Stimulated activated CD4-positive, alpha-beta T cell treated with anti-CD3 and anti-CD28 coated beads, Interleukin-4, amount 100 ng/mL, for 48 hours (primary cell): ENCODE results near the gene SCARB1.

Experiments used
- DNase-seq, 2 donors: peaks; one replicate each; pipeline ENCODE4 v3.0.0-alpha.2; 2020; ENCODE audit warnings: low read depth in 2 of 2

Gene SCARB1

GRCh38 chr12:124745891-124746570 lies 117.6 kb downstream of the SCARB1 start:
- no peak for DNase-seq

DNA sequence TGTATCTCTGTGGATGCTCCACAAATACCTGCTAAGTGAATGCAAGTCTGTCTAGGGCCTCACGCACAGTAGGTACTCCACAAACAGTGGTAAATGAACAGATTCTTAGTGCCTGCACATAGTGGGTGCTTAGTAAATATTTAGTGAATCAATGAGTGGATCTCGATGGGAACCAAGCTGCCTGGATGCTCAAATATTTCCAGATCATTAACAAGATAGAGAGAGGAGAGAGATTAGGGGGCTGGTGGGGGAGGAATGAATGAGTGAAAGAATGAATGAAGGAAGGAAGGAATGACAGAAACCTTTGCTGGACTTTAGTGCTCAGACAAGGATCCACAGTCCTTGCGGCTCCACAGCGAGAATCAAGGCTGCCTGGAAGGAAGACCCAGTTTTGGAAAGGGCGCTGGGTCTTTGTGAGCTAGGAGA lies 118.2 kb downstream of the SCARB1 start:
- DNase-seq = no peak

DNA sequence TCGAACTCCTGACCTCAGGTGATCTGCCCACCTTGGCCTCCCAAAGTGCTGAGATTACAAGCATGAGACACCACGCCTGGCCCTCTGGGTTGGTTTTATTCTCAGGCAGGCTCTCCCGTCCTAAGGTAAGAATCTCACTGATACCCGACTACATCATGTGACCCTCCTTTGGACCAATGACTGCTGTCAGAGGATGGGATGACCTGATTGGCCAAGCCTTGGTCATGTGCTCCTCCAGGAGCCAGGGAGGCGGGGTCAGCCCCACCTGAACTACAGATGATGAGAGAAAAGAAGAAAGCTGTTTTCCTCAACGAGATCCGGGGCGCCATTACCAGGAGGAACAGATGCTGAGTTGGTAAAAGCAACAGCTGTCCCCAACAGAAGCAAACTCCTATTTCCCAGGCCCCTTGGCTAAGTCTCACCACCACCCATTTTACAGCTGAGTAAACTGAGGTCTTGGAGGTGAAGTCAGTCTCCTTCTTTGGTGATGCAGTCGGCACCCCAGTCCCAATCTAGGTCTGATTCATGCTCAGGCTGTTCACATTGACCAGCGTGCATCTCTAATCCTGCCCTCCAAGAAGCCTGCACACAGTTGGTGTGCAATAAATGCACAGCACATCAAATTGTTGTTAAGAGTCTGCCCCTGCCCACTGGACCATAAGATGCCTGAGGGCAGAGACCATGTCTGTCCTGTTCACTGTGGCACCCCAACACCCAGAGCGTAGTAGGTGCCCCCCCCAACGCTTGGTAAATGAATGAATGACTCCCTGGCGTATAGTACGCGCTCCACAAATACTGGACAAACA lies 118.8 kb downstream of the SCARB1 start:
- DNase-seq = no peak

- DNase-seq = no peak
These were observed 119.4 kb downstream of the SCARB1 start for GRCh38 chr12:124744273-124744640.

DNA sequence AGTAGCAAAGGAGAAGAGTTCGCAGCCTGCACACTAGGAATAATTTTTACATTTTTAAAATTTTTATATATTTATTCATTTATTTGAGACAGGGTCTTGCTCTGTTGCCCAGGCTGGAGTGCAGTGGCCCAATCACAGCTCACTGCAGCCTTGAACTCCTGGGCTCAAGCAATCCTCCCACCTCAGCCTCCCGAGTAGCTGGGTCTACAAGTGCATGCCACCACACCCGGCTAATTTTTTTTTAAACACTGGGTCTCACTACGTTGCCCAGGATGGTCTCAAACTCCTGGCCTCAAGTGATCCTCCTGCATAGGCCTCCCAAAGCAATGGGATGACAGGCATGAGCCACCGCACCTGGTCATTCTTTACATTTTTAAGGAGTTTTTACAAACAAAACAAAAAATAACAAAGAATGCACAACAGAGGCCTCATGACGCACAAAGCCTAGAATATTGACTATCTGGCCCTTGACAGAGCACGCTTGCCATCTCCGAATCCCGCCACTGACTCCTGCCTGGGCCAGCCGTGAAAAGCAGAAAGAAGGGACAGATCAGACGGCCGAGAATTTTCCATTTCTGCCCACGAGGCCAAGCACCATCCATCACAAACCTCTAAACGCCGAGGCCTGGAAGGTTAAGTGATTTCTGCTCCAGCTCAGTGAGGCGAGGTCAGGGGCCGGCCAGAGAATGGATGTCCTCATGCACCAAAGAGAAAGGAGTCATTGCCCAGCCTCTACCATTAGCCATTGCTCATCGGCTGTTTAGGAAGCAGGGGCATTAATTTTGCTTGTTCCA lies 120.0 kb downstream of the SCARB1 start:
- no peak for DNase-seq

DNA sequence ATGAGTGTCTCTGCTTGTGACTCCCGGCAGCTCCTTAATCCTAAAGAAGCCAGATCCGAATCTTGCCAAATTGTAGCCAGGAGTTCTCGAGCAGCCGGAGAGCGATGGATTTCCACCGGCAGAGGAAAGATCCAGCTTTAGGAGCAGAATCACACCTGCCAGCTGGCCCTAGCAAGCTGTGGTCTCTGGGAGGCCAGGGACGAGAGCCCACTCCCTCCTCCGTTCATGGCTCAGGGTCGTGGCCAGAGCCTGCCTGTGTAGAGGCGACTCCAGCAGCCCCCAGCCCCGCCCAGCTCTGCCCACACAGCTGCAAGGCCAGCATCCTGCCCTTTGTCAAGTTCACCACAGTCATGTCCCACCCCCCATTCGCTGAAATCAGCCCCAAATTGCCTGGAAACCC lies 121.0 kb downstream of the SCARB1 start:
- DNase-seq = no peak

DNA sequence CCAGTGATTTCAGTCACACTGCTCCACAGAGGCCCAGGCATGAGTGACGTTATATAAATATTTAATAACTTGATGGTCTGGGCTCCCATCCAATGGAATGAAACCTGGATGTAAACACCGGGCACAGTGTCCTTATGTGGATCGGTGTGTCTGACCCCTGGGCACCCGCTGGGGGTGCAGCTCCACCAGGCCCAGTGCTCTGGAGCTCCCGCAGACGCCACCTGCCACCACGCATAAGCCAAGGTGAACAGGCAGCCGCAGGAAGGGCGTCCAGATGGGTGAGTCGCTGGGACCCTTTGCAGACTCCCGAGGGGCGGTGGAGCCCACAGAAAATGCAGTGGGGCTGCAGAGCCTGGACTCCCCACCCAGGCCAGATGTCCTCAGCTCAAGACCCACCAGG lies 121.6 kb downstream of the SCARB1 start:
- no peak for DNase-seq

DNA sequence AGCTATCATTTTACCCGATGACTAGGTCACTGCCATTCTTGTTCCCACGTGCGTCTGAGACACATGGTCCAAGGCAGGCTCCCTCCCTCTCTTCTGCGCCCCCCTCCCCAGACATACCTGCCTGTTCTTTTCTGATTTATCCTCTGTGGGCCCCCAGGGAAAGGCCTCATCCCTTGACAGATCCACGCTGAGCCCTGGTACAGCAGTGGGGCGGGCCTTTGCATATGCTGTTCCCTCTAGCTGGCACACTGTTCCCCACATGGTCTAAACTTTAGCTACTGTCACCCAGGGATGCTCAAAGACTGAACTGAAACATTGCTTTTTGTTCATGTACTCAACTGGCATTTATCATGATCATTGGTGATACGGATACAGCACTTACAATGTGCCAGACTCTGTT lies 122.5 kb downstream of the SCARB1 start:
- DNase-seq = no peak

DNA sequence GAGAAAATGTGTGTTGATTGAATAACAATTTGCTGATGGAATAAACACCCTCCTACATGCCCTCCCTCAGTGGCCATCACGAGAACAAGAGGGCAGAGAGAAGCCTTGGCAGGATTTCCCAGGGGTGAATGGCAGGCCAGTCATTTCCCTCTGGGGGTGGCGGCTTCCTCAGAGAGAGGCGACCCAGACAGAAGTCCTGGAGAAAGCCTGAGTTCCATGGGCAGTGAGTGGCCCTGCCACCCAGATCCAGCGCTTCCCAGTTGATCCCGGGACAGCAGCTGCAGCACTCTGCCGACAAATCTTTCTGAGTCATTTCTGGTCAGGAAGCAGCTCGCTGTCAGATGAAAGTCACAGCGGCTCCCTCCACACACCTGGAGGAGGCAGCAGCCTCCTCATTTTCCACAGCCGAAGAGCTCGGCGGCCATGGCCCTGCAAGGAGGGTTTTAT lies 123.0 kb downstream of the SCARB1 start:
- no peak for DNase-seq

GRCh38 chr12:124739953-124740561 lies 123.6 kb downstream of the SCARB1 start:
- DNase-seq = no peak

- DNase-seq = no peak
These were observed 124.8 kb downstream of the SCARB1 start for GRCh38 chr12:124738636-124739467.

GRCh38 chr12:124737772-124738635 lies 125.7 kb downstream of the SCARB1 start:
- DNase-seq = no peak

DNA sequence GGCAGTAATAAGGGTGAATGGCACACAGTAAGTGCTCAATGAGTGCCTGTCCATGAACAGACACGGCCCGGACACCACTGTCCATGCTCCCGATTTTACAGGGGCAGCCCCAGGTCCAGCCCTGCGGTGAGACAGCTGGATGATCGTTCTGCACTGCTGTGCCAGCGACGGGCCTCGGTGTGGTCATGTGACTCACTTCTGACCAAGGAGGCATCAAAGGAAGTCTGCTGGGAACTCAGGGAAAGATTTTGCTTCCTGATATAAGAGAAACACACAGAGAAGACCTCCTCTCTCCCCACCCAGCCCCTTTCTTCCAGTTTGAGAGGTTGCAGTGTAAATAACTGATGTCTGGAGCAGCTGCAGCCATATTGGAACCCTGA lies 126.6 kb downstream of the SCARB1 start:
- no peak for DNase-seq

DNA sequence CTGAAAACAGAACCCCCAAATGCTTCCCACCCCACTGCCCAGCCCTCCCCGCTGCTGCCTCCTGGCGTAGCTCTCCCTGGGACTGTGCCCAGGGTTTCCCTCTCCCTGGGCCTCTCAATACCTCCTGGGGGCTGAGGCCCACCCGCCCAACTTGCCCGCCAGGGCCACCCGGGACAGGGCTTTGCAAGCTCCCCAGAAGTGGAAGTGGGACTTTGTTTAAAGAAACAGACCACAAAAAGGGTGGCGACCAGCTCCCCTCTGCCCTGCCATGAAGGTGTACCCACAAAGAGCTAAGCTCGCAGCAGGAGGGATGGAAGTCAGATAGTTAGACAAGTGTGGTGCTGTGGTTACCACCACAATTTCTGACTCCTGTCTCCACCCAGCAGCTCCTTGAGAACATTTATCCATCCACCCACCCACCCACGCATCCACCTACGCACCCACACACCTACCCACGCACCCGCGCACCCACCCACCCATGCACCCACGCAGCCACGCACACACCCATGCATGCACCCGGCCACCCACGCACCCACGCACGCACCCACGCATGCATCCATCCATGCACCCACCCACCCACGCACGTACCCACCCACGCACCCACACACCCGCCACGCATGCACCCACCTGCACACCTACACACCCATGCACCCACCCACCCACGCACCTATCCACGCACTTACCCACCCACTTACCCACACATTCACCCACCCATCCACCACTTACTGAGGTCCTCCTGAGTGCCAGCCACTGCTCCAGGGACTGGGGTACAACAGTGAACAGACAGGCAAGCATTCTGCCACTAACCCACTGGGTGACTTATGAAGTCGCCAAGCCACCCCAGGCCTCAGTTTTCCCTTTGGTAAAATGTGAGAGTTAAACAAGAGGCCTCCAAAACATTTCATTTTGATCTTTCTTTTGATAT lies 127.3 kb downstream of the SCARB1 start:
- DNase-seq = no peak

- DNase-seq = no peak
These were observed 129.4 kb downstream of the SCARB1 start for GRCh38 chr12:124734224-124734788.

GRCh38 chr12:124733086-124733485 lies 130.6 kb downstream of the SCARB1 start:
- DNase-seq = no peak

DNA sequence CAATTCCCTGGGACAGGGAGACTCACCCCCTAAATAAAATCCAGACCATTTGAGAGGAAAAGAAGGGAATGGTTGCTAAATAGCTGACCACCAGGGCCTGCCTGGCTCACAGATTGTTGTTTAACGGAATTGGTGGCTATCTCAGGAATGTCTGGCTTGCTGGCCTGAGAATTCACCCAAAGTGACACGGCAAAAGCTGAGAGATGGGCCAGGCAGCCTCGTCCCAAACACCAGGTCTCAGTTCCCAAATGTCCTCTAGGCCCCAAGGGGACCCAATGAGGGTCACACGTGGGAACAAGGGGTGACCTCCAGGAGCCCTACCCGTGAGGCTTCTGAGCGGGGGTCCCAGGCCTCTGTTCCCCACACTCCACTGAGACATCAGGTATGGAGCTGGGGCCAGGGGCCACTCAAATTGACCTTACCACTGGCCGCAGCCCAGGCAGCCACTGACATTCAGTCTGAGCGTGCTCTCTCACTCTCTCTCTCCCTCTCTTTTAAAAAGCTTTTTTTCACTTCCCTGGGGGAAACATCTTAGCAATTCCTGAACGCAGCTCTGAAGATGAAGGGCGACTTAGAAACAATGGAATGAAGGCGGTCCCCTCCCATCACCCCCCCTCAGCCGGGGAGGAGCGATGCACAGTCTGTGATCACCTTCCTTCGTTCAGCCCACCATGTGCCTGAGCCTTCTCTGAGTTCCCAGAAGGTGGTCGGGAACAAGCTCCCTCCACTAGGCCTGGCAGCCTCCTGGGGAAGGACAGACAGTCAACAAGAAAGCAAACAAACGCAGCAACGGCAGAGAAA lies 131.2 kb downstream of the SCARB1 start:
- DNase-seq = no peak

DNA sequence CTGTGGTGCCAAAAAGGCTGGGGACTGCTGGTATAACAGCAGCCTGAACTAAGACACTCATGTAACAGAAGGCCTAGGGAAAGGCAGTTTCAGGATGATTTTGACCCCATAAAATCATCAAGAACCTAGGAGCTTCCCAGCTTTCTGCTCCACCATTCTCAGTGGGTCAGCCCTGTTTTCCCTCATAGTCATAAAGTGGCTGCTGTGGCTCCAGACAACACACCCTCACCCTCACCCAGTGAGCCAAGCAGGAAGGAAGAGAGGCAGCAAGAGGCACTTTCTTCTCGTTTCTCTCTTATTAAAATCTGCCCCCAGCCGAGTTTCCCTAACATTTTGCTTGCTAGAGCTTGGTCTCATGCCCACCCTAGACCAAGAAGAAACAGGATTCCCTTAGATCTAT lies 131.8 kb downstream of the SCARB1 start:
- DNase-seq = no peak
